ENCODE results near the gene GPC6. TPM values are rescaled to one million over a fixed set of nuclear protein-coding genes. Genes with fewer than 3 reads are reported as not detected.

The GPC6 gene
- total RNA-seq, 1 experiment from 2014 or later = not detected

GRCh38 chr13:94415500-94416237 lies 1189.1 kb downstream of the GPC6 start:
- no peak for TF ChIP-seq CTCF (conservative IDR thresholded peaks at IDR 0.05)
- TF ChIP-seq EZH2 (IDR thresholded peaks at IDR 0.05; ENCODE audit: low read depth) = no peak

GRCh38 chr13:94416454-94417080 lies 1190.0 kb downstream of the GPC6 start:
- ChIA-PET CTCF (interaction anchor here (0.6 kb wide), 1 partner anchor 928 kb away, joined by 5 read pairs; no protein-coding TSS in a partner anchor), POLR2A (ENCODE audit: unreplicated experiment) (no interaction called here)
- no peak overlapping the region for H3K4me3 ChIP-seq
- H3K27ac ChIP-seq = no peak overlapping the region
- no peak for TF ChIP-seq EZH2 (IDR thresholded peaks at IDR 0.05; ENCODE audit: low read depth)
- TF ChIP-seq CTCF (conservative IDR thresholded peaks at IDR 0.05) = peak; percentile 56; the same call in 1 of the 2 replicates
- H3K4me2 ChIP-seq = no peak overlapping the region
- no peaks in the 10 kb centered on the region for H3K79me2 ChIP-seq (ENCODE audit: low read depth)
- no TSS peak for BruUV-seq (replicated peaks)
- no peaks in the 10 kb centered on the region for H3K36me3 ChIP-seq (ENCODE audit: low read depth)
- H3K27me3 ChIP-seq (ENCODE audit: insufficient read depth, low read depth) = no peaks in the 10 kb centered on the region
- peak in 1 of 2 experiments; percentile 2 for DNase-seq
- H3F3A ChIP-seq (ENCODE audit: insufficient read depth, low read depth) = no peaks in the 10 kb centered on the region
- H3K4me1 ChIP-seq (replicated peaks; ENCODE audit: insufficient read depth) = no peaks in the 10 kb centered on the region
- H2AFZ ChIP-seq = no peak overlapping the region
- intact Hi-C loops (cut with micrococcal nuclease; ENCODE audit: unreplicated experiment) = no loop called here
- no peaks in the 10 kb centered on the region for H4K20me1 ChIP-seq (ENCODE audit: insufficient read depth)
- H3K9me2 ChIP-seq (ENCODE audit: insufficient read depth) = no peaks in the 10 kb centered on the region
- H3K9me3 ChIP-seq (ENCODE audit: insufficient read depth, low read depth) = no peaks in the 10 kb centered on the region

More at GRCh38 chr13:94415500-94416237, 1189.1 kb downstream of the GPC6 start:
- no peaks in the 10 kb centered on the region for H3K9me2 ChIP-seq (ENCODE audit: insufficient read depth)
- DNase-seq = no peak
- no peaks in the 10 kb centered on the region for H3K9me3 ChIP-seq (ENCODE audit: insufficient read depth, low read depth)
- intact Hi-C loops (cut with micrococcal nuclease; ENCODE audit: unreplicated experiment) = no loop called here
- POLR2A ChIA-PET (ENCODE audit: unreplicated experiment) = no interaction called here
- H4K20me1 ChIP-seq (ENCODE audit: insufficient read depth) = no peaks in the 10 kb centered on the region
- no TSS peak for BruUV-seq (replicated peaks)
- H3K27me3 ChIP-seq (ENCODE audit: insufficient read depth, low read depth) = no peaks in the 10 kb centered on the region
- no peaks in the 10 kb centered on the region for H3K36me3 ChIP-seq (ENCODE audit: low read depth)
- no peak overlapping the region for H2AFZ ChIP-seq
- H3K4me1 ChIP-seq (replicated peaks; ENCODE audit: insufficient read depth) = no peaks in the 10 kb centered on the region
- H3K4me3 ChIP-seq = no peak overlapping the region
- H3K4me2 ChIP-seq = no peak overlapping the region
- no peak overlapping the region for H3K27ac ChIP-seq
- no peaks in the 10 kb centered on the region for H3F3A ChIP-seq (ENCODE audit: insufficient read depth, low read depth)
- CTCF ChIA-PET = no interaction called here
- no peaks in the 10 kb centered on the region for H3K79me2 ChIP-seq (ENCODE audit: low read depth)

GRCh38 chr13:94417294-94417693 lies 1190.7 kb downstream of the GPC6 start:
- CTCF ChIA-PET = no interaction called here
- no peak for TF ChIP-seq CTCF (conservative IDR thresholded peaks at IDR 0.05)
- no peak for TF ChIP-seq EZH2 (IDR thresholded peaks at IDR 0.05; ENCODE audit: low read depth)
- POLR2A ChIA-PET (ENCODE audit: unreplicated experiment) = no interaction called here
- Histone ChIP-seq H3K27ac (no peak overlapping the region), H3K4me2 (no peak overlapping the region), H3K27me3 (ENCODE audit: insufficient read depth, low read depth) (no peaks in the 10 kb centered on the region), H3K79me2 (ENCODE audit: low read depth) (no peaks in the 10 kb centered on the region), H3K9me2 (ENCODE audit: insufficient read depth) (no peaks in the 10 kb centered on the region), H3K9me3 (ENCODE audit: insufficient read depth, low read depth) (no peaks in the 10 kb centered on the region), H3K36me3 (ENCODE audit: low read depth) (no peaks in the 10 kb centered on the region), H2AFZ (no peak overlapping the region), H3K4me1 (replicated peaks; ENCODE audit: insufficient read depth) (no peaks in the 10 kb centered on the region), H3K4me3 (no peak overlapping the region), H3F3A (ENCODE audit: insufficient read depth, low read depth) (no peaks in the 10 kb centered on the region), H4K20me1 (ENCODE audit: insufficient read depth) (no peaks in the 10 kb centered on the region)
- no peak for DNase-seq
- BruUV-seq (replicated peaks) = no TSS peak
- intact Hi-C loops (cut with micrococcal nuclease; ENCODE audit: unreplicated experiment) = no loop called here
